OCI-LY7 (cell line): ENCODE results near the gene ANKS1B. TPM values are rescaled to one million over a fixed set of nuclear protein-coding genes. Genes with fewer than 3 reads are reported as not detected.
"Not testable (repeated sequence)": the region's sequence is repeated elsewhere in the genome, so short reads cannot be mapped to it uniquely, and the experiment has no call there.

Source experiments
- BruUV-seq: library from RNA; stranded (reverse); fragments of 400-500 nt; replicated peaks from 2 replicates; lab custom pipeline; 2021; lab: Mats Ljungman, UMichigan
- CTCF ChIA-PET: fragments of 300-600 bp; sonication (Branson Sonifier 250); formaldehyde crosslinking; loops from one replicate; lab custom pipeline; 2022; ENCODE audit warnings: antibody characterized with exemption; ENCODE audit not compliant: unreplicated experiment; lab: Charles Lee
- POLR2A ChIA-PET: fragments of 300-600 bp; sonication (Branson Sonifier 250); formaldehyde crosslinking; loops from one replicate; lab custom pipeline; 2022; ENCODE audit warnings: antibody characterized with exemption; lab: Charles Lee
- DNase-seq: peaks from one replicate; pipeline ENCODE4 v3.0.0-alpha.2; 2015; ENCODE audit warnings: low spot score
- H2AFZ ChIP-seq: fragments of 200-600 bp; sonication (generic), shearing (Covaris generic); 2 replicates; pipeline ENCODE4 v1.6.1; 2014; ENCODE audit warnings: mild to moderate bottlenecking, antibody characterized with exemption, low read length, moderate library complexity
- H3K27ac ChIP-seq: fragments of 200-600 bp; sonication (generic); 2 replicates; pipeline ENCODE4 v1.5.1; 2014; ENCODE audit warnings: mixed run types, low read depth, mild to moderate bottlenecking, moderate library complexity, low read length, inconsistent platforms; ENCODE audit not compliant: poor library complexity, severe bottlenecking
- H3K36me3 ChIP-seq: fragments of 200-600 bp; sonication (generic); 2 replicates; pipeline ENCODE4 v1.6.1; 2014; ENCODE audit warnings: mild to moderate bottlenecking, antibody characterized with exemption, low read length, moderate library complexity, mixed read lengths; ENCODE audit not compliant: insufficient read depth
- H3K4me1 ChIP-seq: fragments of 200-600 bp; sonication (generic); 2 replicates; pipeline ENCODE4 v1.5.1; 2014; ENCODE audit warnings: mild to moderate bottlenecking, low read length; ENCODE audit not compliant: insufficient read depth, poor library complexity, severe bottlenecking
- H3K4me2 ChIP-seq: fragments of 200-600 bp; sonication (generic); 2 replicates; pipeline ENCODE4 v1.6.1; 2014; ENCODE audit warnings: mild to moderate bottlenecking, low read length
- H3K4me3 ChIP-seq: fragments of 200-600 bp; sonication (generic); 2 replicates; pipeline ENCODE4 v1.5.1; 2014; ENCODE audit warnings: mild to moderate bottlenecking, low read depth, low read length; ENCODE audit not compliant: poor library complexity, severe bottlenecking
- H3K79me2 ChIP-seq: fragments of 200-600 bp; sonication (generic); 2 replicates; pipeline ENCODE4 v1.6.1; 2016; ENCODE audit warnings: low read depth, mild to moderate bottlenecking, low read length, moderate library complexity, mixed read lengths; ENCODE audit not compliant: insufficient read depth
- H3K9me2 ChIP-seq: fragments of 200-600 bp; sonication (generic); 2 replicates; pipeline ENCODE4 v1.6.1; 2016; ENCODE audit warnings: mild to moderate bottlenecking, low read length, mixed read lengths; ENCODE audit not compliant: insufficient read depth
- H3K9me3 ChIP-seq: fragments of 200-600 bp; sonication (generic); 2 replicates; pipeline ENCODE4 v1.6.1; 2014; ENCODE audit warnings: mild to moderate bottlenecking, mixed run types, low read length, mixed read lengths
- H4K20me1 ChIP-seq: fragments of 200-600 bp; sonication (generic); 2 replicates; pipeline ENCODE4 v1.6.1; 2014; ENCODE audit warnings: mild to moderate bottlenecking, antibody characterized with exemption, low read length, moderate library complexity, mixed read lengths; ENCODE audit not compliant: insufficient read depth
- EZH2phosphoT487 ChIP-seq: fragments of 200-600 bp; sonication (generic); IDR thresholded peaks from 2 replicates; pipeline ENCODE4 v1.6.1; 2018; ENCODE audit warnings: low read depth, borderline replicate concordance, mild to moderate bottlenecking, mixed run types, antibody characterized with exemption, low read length, moderate library complexity, mixed read lengths
- intact Hi-C: fragments of 100-400 bp; cut with micrococcal nuclease; formaldehyde crosslinking; loops from one replicate; pipeline ENCODE4 v1.10.0; 2022; ENCODE audit not compliant: unreplicated experiment
- total RNA-seq, 2 experiments: library from RNA; depleted of rRNA in 1 of 2; stranded (reverse); fragments of >200 nt in 1 of 2; shearing (Covaris generic) in 1 of 2; gene quantifications; 2 replicates each; pipeline ENCODE4 v1.2.3, GENCODE V29; 2014 to 2022
- TF ChIP-seq, protein P1 (sequence below): fragments of 200-600 bp; sonication (generic); conservative IDR thresholded peaks from 2 replicates; pipeline ENCODE4 v1.5.1; 2014; ENCODE audit warnings: mild to moderate bottlenecking, antibody characterized with exemption, low read length, moderate library complexity, mixed read lengths

ANKS1B gene
- total RNA-seq, 2 experiments from 2014 or later: 2.9 to 6.0 TPM

DNA sequence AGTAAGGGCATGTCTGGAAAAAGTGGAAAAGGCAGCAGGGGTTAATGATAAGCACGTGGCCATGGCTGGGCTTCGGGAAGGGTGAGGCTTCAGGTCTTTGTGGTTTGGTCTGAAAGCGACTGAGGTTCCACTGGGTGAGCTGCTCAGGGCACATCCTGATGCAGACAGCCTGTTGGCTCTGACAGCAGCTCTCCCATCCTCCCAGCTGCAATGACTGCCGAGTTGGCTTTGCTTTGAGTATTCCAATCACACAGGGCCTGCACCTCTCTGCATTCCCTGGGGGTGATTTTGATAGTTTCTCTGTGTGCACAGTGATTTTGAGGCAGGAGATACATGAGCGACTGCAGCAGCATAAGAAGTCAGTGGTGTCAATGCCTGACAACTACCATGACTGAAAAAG, 948.9 kb downstream of the ANKS1B start:
- H3K79me2 ChIP-seq: no peaks in the 10 kb centered on the region
- H2AFZ ChIP-seq: no peak overlapping the region
- no peak overlapping the region for H3K4me2 ChIP-seq
- no peaks in the 10 kb centered on the region for H3K36me3 ChIP-seq
- H3K4me1 ChIP-seq: no peaks in the 10 kb centered on the region
- intact Hi-C loops: no loop called here
- BruUV-seq: no TSS peak
- no peak for TF ChIP-seq EZH2phosphoT487
- TF ChIP-seq, protein P1, sequence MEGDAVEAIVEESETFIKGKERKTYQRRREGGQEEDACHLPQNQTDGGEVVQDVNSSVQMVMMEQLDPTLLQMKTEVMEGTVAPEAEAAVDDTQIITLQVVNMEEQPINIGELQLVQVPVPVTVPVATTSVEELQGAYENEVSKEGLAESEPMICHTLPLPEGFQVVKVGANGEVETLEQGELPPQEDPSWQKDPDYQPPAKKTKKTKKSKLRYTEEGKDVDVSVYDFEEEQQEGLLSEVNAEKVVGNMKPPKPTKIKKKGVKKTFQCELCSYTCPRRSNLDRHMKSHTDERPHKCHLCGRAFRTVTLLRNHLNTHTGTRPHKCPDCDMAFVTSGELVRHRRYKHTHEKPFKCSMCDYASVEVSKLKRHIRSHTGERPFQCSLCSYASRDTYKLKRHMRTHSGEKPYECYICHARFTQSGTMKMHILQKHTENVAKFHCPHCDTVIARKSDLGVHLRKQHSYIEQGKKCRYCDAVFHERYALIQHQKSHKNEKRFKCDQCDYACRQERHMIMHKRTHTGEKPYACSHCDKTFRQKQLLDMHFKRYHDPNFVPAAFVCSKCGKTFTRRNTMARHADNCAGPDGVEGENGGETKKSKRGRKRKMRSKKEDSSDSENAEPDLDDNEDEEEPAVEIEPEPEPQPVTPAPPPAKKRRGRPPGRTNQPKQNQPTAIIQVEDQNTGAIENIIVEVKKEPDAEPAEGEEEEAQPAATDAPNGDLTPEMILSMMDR: no peak
- no peaks in the 10 kb centered on the region for H3K9me2 ChIP-seq
- ChIA-PET CTCF (no interaction called here), POLR2A (no interaction called here)
- H3K9me3 ChIP-seq: no peaks in the 10 kb centered on the region
- H3K27ac ChIP-seq: no peak overlapping the region
- no peak overlapping the region for H3K4me3 ChIP-seq
- no peaks in the 10 kb centered on the region for H4K20me1 ChIP-seq
- no peak for DNase-seq

DNA sequence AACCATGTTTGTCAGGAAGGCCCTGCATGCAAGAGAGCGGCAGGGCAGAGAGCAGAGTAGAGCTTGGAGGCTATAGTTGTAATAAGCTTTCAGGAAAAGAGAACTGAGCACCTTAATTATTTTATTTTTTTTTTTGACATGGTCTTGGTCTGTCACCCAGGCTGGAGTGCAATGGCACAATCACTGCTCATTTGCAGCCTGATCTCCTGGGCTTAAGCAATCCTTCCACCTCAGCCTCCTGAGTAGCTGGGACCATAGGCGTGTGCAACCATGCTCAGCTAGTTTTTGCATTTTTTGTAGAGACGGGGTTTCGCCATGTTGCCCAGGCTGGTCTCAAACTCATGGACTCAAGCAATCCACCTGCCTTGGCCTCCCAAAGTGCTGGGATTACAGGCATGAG, 950.5 kb downstream of the ANKS1B start:
- H3K27ac ChIP-seq, DNase-seq, H3K4me3 ChIP-seq, H3K9me2 ChIP-seq, CTCF ChIA-PET, H3K9me3 ChIP-seq, H3K79me2 ChIP-seq, H3K4me2 ChIP-seq, H2AFZ ChIP-seq, intact Hi-C loops, H3K36me3 ChIP-seq, H3K4me1 ChIP-seq, H4K20me1 ChIP-seq, BruUV-seq: not testable (repeated sequence)
- POLR2A ChIA-PET: interaction anchor here (0.6 kb wide), 1 partner anchor 224 kb away, joined by 4 read pairs; no protein-coding TSS in a partner anchor

DNA sequence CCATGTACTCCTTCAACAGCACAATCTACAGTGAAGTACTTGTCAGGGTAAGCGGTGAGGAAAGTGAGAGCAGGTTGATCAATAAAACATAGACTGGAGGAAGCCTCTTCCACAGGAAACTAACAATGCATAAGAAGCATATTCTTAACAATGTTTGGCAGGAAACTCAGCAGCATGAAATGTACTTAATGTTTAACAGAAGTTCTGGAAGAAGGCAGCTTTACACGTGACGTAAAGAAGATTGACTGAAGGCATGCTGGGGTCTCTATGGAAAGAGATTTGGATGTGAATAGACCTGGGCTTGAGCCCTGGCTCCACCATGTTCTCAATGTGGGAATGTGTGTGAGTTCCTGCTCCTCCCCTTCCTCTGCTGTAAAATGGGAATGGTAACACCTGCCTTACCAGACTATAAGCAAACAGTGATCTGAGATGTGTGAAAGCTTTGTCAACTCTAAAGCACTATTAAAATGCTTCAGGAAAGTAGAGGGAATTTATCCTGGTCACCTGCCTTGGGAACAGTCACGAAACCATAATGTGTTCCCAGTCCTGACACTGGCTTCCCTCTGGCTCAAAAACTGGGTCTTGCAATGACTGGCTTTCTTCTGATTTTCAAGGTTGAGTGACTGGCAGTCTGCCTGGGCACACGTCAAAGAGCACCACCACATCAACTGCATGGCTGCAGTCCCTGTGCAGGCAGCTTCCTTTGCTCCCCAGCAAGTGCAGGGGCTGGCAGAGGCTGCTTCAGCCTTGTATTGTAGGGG, 955.0 kb downstream of the ANKS1B start:
- DNase-seq: no peak
- H2AFZ ChIP-seq: no peak overlapping the region
- CTCF ChIA-PET: interaction anchor here (0.6 kb wide), 1 partner anchor 437 kb away, joined by 3 read pairs; no protein-coding TSS in a partner anchor
- H3K9me2 ChIP-seq: no peaks in the 10 kb centered on the region
- H3K4me3 ChIP-seq: no peak overlapping the region
- H3K27ac ChIP-seq: no peak overlapping the region
- no TSS peak for BruUV-seq
- intact Hi-C loops: no loop called here
- no peaks in the 10 kb centered on the region for H3K9me3 ChIP-seq
- TF ChIP-seq EZH2phosphoT487: no peak
- TF ChIP-seq, protein P1: no peak
- peaks cover 10% of the 10 kb centered on the region for H3K4me1 ChIP-seq
- POLR2A ChIA-PET: interaction anchor here (0.6 to 1.6 kb wide), 2 partner anchors 8 to 1241 kb away, joined by 3 to 5 read pairs; no protein-coding TSS in a partner anchor
- H4K20me1 ChIP-seq: no peaks in the 10 kb centered on the region
- H3K79me2 ChIP-seq: no peaks in the 10 kb centered on the region
- no peak overlapping the region for H3K4me2 ChIP-seq
- no peaks in the 10 kb centered on the region for H3K36me3 ChIP-seq
